CD4-positive, alpha-beta T cell treated with Interleukin-2 at 100 ng/mL for 4 hours (primary cell): ENCODE measurements around the gene CLSTN2.

Source experiments
- DNase-seq: peaks from one replicate; pipeline ENCODE4 v3.0.0-alpha.2; 2020; ENCODE audit warnings: low spot score

CLSTN2 gene

GRCh38 chr3:140552403-140552802 lies 617.4 kb downstream of the CLSTN2 start:
- no peak for DNase-seq

GRCh38 chr3:140552898-140553297 lies 617.9 kb downstream of the CLSTN2 start:
- DNase-seq, result no peak

GRCh38 chr3:140553591-140553990 lies 618.6 kb downstream of the CLSTN2 start:
- DNase-seq, result no peak

GRCh38 chr3:140555666-140556065 lies 620.7 kb downstream of the CLSTN2 start:
- no peak for DNase-seq

GRCh38 chr3:140557476-140557875 lies 622.5 kb downstream of the CLSTN2 start:
- DNase-seq, result no peak

- no peak for DNase-seq
These were observed 624.6 kb downstream of the CLSTN2 start for GRCh38 chr3:140559546-140559945.

- no peak for DNase-seq
These were observed 628.3 kb downstream of the CLSTN2 start for GRCh38 chr3:140563206-140563760.

GRCh38 chr3:140568131-140568530 lies 633.1 kb downstream of the CLSTN2 start:
- no peak for DNase-seq

GRCh38 chr3:140568842-140569520 lies 634.0 kb downstream of the CLSTN2 start:
- no peak for DNase-seq

GRCh38 chr3:140570602-140571001 lies 635.6 kb downstream of the CLSTN2 start:
- DNase-seq, result no peak

GRCh38 chr3:140571836-140572235 lies 636.9 kb downstream of the CLSTN2 start:
- DNase-seq, result no peak

- no peak for DNase-seq
These were observed 637.3 kb downstream of the CLSTN2 start for GRCh38 chr3:140572334-140572733.

- DNase-seq, result no peak
These were observed 638.0 kb downstream of the CLSTN2 start for GRCh38 chr3:140573011-140573410.

- no peak for DNase-seq
These were observed 639.4 kb downstream of the CLSTN2 start for GRCh38 chr3:140574375-140574774.

- DNase-seq, result no peak
These were observed 641.5 kb downstream of the CLSTN2 start for GRCh38 chr3:140576449-140576848.

GRCh38 chr3:140577911-140578310 lies 642.9 kb downstream of the CLSTN2 start:
- DNase-seq, result no peak

- DNase-seq, result no peak
These were observed 644.3 kb downstream of the CLSTN2 start for GRCh38 chr3:140579260-140579659.

GRCh38 chr3:140580746-140581145 lies 645.8 kb downstream of the CLSTN2 start:
- no peak for DNase-seq

- no peak for DNase-seq
These were observed 649.6 kb downstream of the CLSTN2 start for GRCh38 chr3:140584549-140584948.

GRCh38 chr3:140585828-140586227 lies 650.8 kb downstream of the CLSTN2 start:
- DNase-seq, result no peak

- no peak for DNase-seq
These were observed 651.3 kb downstream of the CLSTN2 start for GRCh38 chr3:140586311-140586710.

GRCh38 chr3:140588558-140588957 lies 653.6 kb downstream of the CLSTN2 start:
- DNase-seq, result no peak

GRCh38 chr3:140593766-140594165 lies 658.8 kb downstream of the CLSTN2 start:
- no peak for DNase-seq

GRCh38 chr3:140595295-140595694 lies 660.3 kb downstream of the CLSTN2 start:
- DNase-seq, result no peak
